Measurements from ENCODE around the gene TMEM201. TPM values are rescaled to one million over a fixed set of nuclear protein-coding genes. Genes with fewer than 3 reads are reported as not detected.

Gene TMEM201, protein sequence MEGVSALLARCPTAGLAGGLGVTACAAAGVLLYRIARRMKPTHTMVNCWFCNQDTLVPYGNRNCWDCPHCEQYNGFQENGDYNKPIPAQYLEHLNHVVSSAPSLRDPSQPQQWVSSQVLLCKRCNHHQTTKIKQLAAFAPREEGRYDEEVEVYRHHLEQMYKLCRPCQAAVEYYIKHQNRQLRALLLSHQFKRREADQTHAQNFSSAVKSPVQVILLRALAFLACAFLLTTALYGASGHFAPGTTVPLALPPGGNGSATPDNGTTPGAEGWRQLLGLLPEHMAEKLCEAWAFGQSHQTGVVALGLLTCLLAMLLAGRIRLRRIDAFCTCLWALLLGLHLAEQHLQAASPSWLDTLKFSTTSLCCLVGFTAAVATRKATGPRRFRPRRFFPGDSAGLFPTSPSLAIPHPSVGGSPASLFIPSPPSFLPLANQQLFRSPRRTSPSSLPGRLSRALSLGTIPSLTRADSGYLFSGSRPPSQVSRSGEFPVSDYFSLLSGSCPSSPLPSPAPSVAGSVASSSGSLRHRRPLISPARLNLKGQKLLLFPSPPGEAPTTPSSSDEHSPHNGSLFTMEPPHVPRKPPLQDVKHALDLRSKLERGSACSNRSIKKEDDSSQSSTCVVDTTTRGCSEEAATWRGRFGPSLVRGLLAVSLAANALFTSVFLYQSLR
- 9.1 and 11.0 TPM in 2 replicates for total RNA-seq

GRCh38 chr1:9588551-9589143 is at the start of gene TMEM201:
TSS of gene TMEM201 (plus strand) at chr1:9588911. CDS start at chr1:9588931, 20 bp downstream.

DNA sequence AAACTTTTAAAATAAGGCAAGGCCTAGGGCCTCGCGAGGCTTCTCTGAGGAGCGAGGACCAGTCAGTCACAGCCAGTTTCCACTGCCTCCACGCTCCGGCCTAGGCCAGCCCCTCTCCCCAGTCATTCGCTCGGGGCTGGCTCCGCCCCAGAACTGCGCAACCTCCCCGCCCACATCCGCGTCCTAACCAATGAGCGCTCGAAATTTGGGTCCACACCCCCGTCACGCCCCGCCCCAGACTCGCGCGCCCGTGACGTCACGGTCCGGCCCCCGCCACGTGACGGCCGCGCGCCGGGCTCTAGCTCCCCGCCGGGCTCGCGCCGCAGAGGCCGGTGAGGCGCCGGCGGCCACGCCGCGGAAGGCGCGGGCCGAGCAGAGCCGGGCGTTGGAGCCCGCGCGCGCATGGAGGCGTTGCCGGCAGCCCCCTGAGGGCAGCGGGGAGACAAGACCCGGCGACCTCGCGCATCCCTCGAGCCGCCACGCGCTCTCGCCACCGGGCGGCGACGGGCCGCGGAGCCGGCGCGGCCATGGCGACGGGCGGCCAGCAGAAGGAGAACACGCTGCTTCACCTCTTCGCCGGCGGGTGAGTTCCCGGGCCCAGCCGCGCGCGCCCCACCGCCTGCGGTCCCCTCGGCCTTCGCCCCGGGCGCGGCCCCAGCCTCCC is 49.4 kb upstream of the TMEM201 start, which contains the start of gene SLC25A33:
SLC25A33 (plus strand) TSS at position 301 of the 664 bp plus-strand sequence; CDS start at position 528, 227 bp downstream.

DNA sequence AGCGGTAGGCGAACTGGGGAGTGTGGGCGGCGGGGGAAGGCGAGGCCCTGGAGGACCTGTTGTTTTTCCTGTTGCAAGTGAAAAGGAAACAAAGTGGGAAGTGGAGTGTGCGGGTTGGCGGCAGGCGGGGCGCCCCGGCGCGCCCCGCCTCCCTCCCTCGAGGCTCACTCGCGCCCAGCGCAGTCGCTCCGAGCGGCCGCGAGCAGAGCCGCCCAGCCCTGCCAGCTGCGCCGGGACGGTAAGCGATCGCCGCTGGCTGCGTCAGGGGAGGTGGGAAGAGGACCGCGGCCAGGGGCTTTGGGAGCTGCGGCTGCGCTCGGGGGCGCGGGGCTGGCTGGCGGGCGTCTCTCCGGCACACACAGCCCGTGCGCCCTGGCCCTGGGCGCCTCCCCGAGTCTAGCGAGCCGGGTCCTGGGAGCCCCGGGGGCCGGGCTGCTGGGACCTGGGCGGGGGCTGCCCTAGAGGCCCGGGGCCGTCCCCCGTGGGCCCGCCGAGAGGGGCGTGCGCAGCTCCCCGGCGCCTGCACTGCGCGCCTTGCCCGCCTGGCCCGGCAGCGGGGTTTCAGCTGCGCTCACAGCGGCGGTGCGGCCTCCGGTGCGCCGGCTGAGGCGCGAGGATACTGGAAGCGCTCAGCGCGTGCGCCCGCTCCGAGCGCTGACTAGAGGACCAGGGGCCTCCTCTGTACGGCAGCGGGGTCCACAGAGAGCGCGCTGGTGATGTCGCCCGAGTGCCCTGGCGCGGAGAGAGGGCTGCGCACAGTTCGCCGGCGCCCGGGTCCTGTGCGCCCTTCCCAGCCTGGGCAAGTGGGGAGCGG is 63.1 kb downstream of the TMEM201 start, which contains the start of gene PIK3CD:
PIK3CD (plus strand) TSS at position 167 of the 814 bp plus-strand sequence. CDS start 58,725 bp downstream, outside the sequence.

Other genes with a start within 250 kb of the TMEM201 start
- 3.2 and 4.6 TPM in 2 replicates for gene SLC25A33, start 49.4 kb upstream of the TMEM201 start, total RNA-seq
- gene PIK3CD, start 62.8 kb downstream of the TMEM201 start, total RNA-seq = 2.1 and 3.0 TPM in 2 replicates
- gene CLSTN1, start 235.1 kb downstream of the TMEM201 start, total RNA-seq = 69.8 TPM in 2 replicates